GM19351 (cell line): Measurements from ENCODE around the gene AATF.

Experiments used
- ATAC-seq: cut with Tn5 transposase; IDR thresholded peaks from one replicate; pipeline ENCODE4 v1.9.1; 2021; ENCODE audit warnings: mild to moderate bottlenecking, moderate library complexity; ENCODE audit not compliant: unreplicated experiment

AATF gene

GRCh38 chr17:36948717-36949460 lies at the start of gene AATF:
Gene AATF (plus strand): TSS chr17:36948954. CDS start chr17:36949126, 172 bp downstream.
- ATAC-seq = peak; percentile 89

GRCh38 chr17:36899250-36900159 lies 49.2 kb upstream of the AATF start:
- ATAC-seq = no peak

- no peak for ATAC-seq
Measured at GRCh38 chr17:36900160-36900512, 48.6 kb upstream of the AATF start.

GRCh38 chr17:36901506-36901905 lies 47.2 kb upstream of the AATF start:
- no peak for ATAC-seq

GRCh38 chr17:36907407-36907806 lies 41.3 kb upstream of the AATF start:
- ATAC-seq = no peak

- ATAC-seq = no peak
Measured at GRCh38 chr17:36910513-36910912, 38.2 kb upstream of the AATF start.

- no peak for ATAC-seq
Measured at GRCh38 chr17:36911001-36911400, 37.8 kb upstream of the AATF start.

- no peak for ATAC-seq
Measured at GRCh38 chr17:36913132-36913531, 35.6 kb upstream of the AATF start.

GRCh38 chr17:36918211-36918691 lies 30.5 kb upstream of the AATF start:
- ATAC-seq = no peak

GRCh38 chr17:36919407-36919968 lies 29.3 kb upstream of the AATF start:
- no peak for ATAC-seq

GRCh38 chr17:36920032-36921005 lies 28.4 kb upstream of the AATF start:
- ATAC-seq = no peak

GRCh38 chr17:36921095-36921851 lies 27.5 kb upstream of the AATF start:
- no peak for ATAC-seq

- ATAC-seq = no peak
Measured at GRCh38 chr17:36922175-36922574, 26.6 kb upstream of the AATF start.

- ATAC-seq = no peak
Measured at GRCh38 chr17:36923814-36924221, 24.9 kb upstream of the AATF start.

- no peak for ATAC-seq
Measured at GRCh38 chr17:36926226-36926625, 22.5 kb upstream of the AATF start.

- no peak for ATAC-seq
Measured at GRCh38 chr17:36926701-36927100, 22.1 kb upstream of the AATF start.

GRCh38 chr17:36928471-36929345 lies 20.0 kb upstream of the AATF start:
- ATAC-seq = no peak

- ATAC-seq = no peak
Measured at GRCh38 chr17:36929851-36930582, 18.7 kb upstream of the AATF start.
